ENCODE results near the gene NOXA1.

The NOXA1 gene

GRCh38 chr9:137470785-137471184 lies 47.6 kb downstream of the NOXA1 start:
- TF ChIP-seq, protein P1, sequence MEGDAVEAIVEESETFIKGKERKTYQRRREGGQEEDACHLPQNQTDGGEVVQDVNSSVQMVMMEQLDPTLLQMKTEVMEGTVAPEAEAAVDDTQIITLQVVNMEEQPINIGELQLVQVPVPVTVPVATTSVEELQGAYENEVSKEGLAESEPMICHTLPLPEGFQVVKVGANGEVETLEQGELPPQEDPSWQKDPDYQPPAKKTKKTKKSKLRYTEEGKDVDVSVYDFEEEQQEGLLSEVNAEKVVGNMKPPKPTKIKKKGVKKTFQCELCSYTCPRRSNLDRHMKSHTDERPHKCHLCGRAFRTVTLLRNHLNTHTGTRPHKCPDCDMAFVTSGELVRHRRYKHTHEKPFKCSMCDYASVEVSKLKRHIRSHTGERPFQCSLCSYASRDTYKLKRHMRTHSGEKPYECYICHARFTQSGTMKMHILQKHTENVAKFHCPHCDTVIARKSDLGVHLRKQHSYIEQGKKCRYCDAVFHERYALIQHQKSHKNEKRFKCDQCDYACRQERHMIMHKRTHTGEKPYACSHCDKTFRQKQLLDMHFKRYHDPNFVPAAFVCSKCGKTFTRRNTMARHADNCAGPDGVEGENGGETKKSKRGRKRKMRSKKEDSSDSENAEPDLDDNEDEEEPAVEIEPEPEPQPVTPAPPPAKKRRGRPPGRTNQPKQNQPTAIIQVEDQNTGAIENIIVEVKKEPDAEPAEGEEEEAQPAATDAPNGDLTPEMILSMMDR (IDR thresholded peaks at IDR 0.05): no peak

- TF ChIP-seq, protein P1 (IDR thresholded peaks at IDR 0.05): no peak
These were observed 51.1 kb downstream of the NOXA1 start for GRCh38 chr9:137474271-137474670.

DNA sequence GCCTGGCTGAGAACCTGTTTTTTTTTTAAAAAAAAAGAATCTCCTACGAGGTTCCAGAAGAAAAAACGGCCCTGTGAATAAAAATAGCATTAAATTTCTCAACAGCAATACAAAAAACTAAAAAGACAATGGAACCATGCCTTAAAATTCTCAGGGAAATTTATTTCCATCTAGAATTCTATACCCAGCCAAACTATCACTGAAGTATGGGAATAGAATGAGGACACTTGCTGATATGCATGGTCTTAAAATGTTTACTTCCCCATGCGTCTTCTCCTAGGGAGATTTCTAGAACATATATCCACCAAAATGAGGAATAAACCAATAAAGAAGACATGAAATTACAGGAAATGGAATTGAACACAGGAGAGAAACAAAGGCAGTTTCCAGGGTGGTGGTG lies 52.5 kb downstream of the NOXA1 start:
- TF ChIP-seq, protein P1 (IDR thresholded peaks at IDR 0.05): no peak

DNA sequence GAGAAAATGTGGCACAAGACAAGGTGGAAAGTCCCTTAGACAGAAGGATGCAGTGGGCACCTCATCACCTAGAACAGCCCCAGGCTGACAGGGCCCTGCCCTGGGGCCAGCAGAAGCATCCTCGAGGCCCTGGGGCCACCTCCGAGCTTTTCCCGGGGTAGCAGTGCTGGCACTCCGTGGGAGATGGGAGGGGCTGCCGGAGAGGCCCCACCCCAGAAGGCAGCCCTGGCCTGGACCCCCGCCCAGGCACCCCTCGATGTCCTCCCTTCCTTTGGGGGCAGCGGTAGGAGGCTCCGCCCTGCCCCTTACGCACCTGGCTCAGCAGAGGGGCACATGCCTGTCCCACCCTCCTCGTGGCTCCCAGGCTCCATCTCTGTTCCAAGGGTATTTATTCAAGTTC lies 53.7 kb downstream of the NOXA1 start:
- TF ChIP-seq, protein P1 (IDR thresholded peaks at IDR 0.05): no peak

- TF ChIP-seq, protein P1 (IDR thresholded peaks at IDR 0.05): no peak
These were observed 54.8 kb downstream of the NOXA1 start for GRCh38 chr9:137477778-137478612.

DNA sequence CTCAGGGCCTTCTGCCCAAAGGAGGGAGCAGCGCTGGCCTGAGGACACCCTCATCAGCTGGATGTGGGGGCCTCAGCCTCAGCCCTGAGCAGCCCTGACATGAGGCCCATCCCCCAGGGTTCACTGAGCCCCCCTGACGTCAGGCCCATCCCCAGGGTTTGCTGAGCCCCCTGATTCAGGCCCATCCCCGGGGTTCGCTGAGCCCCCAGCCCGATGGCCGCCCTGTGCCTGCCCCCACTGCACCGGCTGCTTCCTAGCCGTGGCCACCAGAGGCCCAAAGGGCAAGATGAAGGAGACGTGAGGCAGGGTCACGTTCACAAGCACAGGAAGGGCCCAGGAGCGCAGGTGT lies 55.4 kb downstream of the NOXA1 start:
- TF ChIP-seq, protein P1 (IDR thresholded peaks at IDR 0.05): no peak

GRCh38 chr9:137478962-137479861 lies 56.0 kb downstream of the NOXA1 start:
- TF ChIP-seq, protein P1 (IDR thresholded peaks at IDR 0.05): no peak
